ENCODE data around the gene GLCCI1.

The GLCCI1 gene

DNA sequence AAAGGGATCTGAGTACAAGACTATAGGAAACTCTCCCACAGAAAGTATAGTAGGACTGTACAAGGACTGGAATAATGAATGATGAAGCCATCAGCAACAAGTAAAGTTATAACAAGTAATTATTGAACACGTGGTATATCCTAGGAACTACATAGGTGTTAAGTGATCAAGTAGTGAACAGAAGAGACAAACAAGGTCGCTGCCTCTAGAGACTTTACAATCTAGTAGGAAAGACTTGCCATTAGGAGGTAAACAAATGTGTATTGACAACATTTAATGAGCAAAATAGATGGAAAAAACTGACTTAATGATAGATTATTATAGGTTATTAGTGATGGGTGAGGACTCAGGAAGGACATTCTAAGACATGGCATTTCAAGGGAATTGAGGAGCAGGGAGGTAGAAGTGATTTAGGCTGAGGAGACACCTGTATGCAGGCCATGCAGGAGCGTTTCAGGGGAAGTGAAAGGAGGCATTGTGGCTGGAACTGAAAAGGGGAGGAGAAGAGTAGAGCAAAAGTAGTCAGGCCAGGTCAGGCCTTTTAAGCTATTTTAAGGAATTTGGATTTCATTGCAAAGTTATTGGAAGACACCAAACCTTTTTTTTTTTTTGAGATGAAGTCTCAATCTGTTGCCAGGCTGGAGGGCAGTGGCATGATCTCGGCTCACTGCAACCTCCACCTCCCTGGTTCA, 8.5 kb upstream of the GLCCI1 start:
- H3K4me1 ChIP-seq (ENCODE audit: control insufficient read depth, insufficient read depth, low read length): no peaks in the 10 kb centered on the region
- H3K9me3 ChIP-seq (ENCODE audit: control insufficient read depth, low read length): no peaks in the 10 kb centered on the region
- WGBS, 2 experiments: 94% methylated on average over 4 of the region's 4 CpGs
- no peaks in the 10 kb centered on the region for H3K27me3 ChIP-seq (ENCODE audit: control insufficient read depth, insufficient read depth, low read length, poor library complexity, severe bottlenecking)
- no peaks in the 10 kb centered on the region for H3K36me3 ChIP-seq (ENCODE audit: control insufficient read depth, insufficient read depth, low read length)
- no peak overlapping the region for H3K27ac ChIP-seq (ENCODE audit: insufficient read depth, low read depth, low read length, poor library complexity, severe bottlenecking)
- H3K4me3 ChIP-seq (ENCODE audit: insufficient read depth, low read depth, low read length): no peak overlapping the region

DNA sequence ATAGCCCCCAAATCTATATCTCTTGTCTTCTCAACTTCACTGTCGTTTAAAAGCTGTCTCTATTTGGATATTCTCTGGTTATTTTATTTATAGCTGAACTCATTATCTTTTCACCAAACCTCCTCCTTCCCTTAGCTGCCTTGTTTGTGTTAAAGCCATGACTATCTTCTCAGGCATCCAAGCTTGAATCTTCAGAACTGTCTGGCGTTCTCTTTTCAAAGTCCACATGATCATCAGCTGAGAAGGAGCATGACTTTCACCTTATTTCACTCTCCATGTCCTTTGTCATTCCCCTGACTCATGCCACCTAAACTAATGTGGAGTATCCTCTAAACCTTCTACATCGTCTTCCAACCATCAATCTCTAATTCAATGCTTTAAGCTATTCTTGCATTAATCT, 5.7 kb upstream of the GLCCI1 start:
- H3K27me3 ChIP-seq (ENCODE audit: control insufficient read depth, insufficient read depth, low read length, poor library complexity, severe bottlenecking): no peaks in the 10 kb centered on the region
- WGBS, 2 experiments: 86 to 91% methylated on average over 3 of the region's 3 CpGs
- no peak overlapping the region for H3K27ac ChIP-seq (ENCODE audit: insufficient read depth, low read depth, low read length, poor library complexity, severe bottlenecking)
- H3K4me1 ChIP-seq (ENCODE audit: control insufficient read depth, insufficient read depth, low read length): no peaks in the 10 kb centered on the region
- H3K36me3 ChIP-seq (ENCODE audit: control insufficient read depth, insufficient read depth, low read length): no peaks in the 10 kb centered on the region
- no peak overlapping the region for H3K4me3 ChIP-seq (ENCODE audit: insufficient read depth, low read depth, low read length)
- no peaks in the 10 kb centered on the region for H3K9me3 ChIP-seq (ENCODE audit: control insufficient read depth, low read length)

DNA sequence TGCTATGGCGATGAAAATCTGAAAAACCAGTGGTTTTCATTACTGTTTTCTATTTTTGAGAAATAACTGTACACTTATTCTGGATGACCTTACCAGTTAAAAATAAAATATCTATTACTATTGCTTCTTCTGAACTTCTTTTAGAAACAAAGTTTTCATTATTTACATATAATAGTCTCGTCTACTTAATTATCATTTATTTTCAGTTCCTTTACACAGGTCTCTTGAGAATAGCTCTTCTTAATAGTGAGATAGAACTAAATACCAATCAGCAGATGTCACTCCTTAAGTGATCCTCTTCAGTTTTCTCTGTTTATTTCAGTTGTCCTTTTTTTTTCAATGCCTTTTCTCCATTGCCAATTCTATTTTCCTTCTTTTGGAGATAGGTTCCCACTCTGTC, 4.3 kb upstream of the GLCCI1 start:
- no peak overlapping the region for H3K27ac ChIP-seq (ENCODE audit: insufficient read depth, low read depth, low read length, poor library complexity, severe bottlenecking)
- WGBS, 2 experiments: 96 to 100% methylated on average over 1 to 2 of the region's 2 CpGs

DNA sequence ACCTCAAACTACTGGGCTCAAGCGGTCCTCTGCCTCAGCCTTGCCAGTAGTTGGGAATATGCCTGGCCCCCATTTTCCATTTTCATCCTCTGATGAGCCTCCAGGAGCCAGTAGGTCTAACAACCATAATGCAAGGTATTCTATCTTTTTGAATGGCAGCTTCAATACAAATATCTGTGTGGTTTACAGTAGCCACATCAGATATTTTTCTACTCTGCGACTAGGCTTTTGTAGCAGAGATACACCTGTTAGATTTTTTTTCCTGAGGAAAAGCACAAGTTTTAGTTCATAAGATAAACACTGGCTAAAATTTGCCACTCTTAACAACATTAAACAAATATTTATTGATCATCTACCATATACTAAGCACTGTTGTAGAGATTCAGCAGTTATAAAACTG, 3.9 kb upstream of the GLCCI1 start:
- WGBS, 2 experiments: 87 to 93% methylated on average over 2 of the region's 2 CpGs
- no peaks in the 10 kb centered on the region for H3K9me3 ChIP-seq (ENCODE audit: control insufficient read depth, low read length)
- H3K4me1 ChIP-seq (ENCODE audit: control insufficient read depth, insufficient read depth, low read length): no peaks in the 10 kb centered on the region
- no peak overlapping the region for H3K4me3 ChIP-seq (ENCODE audit: insufficient read depth, low read depth, low read length)
- no peak overlapping the region for H3K27ac ChIP-seq (ENCODE audit: insufficient read depth, low read depth, low read length, poor library complexity, severe bottlenecking)
- H3K36me3 ChIP-seq (ENCODE audit: control insufficient read depth, insufficient read depth, low read length): no peaks in the 10 kb centered on the region
- H3K27me3 ChIP-seq (ENCODE audit: control insufficient read depth, insufficient read depth, low read length, poor library complexity, severe bottlenecking): no peaks in the 10 kb centered on the region

More for the DNA sequence above, 4.3 kb upstream of the GLCCI1 start:
- Histone ChIP-seq H3K36me3 (ENCODE audit: control insufficient read depth, insufficient read depth, low read length) (no peaks in the 10 kb centered on the region), H3K27me3 (ENCODE audit: control insufficient read depth, insufficient read depth, low read length, poor library complexity, severe bottlenecking) (no peaks in the 10 kb centered on the region), H3K4me1 (ENCODE audit: control insufficient read depth, insufficient read depth, low read length) (no peaks in the 10 kb centered on the region), H3K4me3 (ENCODE audit: insufficient read depth, low read depth, low read length) (no peak overlapping the region), H3K9me3 (ENCODE audit: control insufficient read depth, low read length) (no peaks in the 10 kb centered on the region)

DNA sequence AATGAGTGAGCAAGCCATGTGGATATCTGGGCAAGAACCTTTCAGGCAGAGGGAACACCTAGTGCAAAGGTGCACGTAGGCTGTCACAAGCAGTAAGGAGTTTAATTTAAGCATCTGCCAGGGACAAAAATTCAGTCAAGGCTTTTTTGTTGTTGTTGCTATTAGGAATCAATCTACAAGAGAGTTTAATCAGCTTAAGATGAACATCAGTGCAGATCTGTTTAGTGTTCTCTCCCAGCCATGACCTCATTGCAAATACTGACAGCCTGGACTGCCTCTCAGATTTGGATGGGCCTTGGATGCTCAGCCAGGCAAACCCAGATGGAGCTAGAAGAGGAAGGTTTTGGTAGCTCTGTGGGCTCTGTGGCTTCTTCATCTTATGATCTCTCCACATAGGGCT, 3.3 kb upstream of the GLCCI1 start:
- Histone ChIP-seq H3K4me1 (ENCODE audit: control insufficient read depth, insufficient read depth, low read length) (no peaks in the 10 kb centered on the region), H3K36me3 (ENCODE audit: control insufficient read depth, insufficient read depth, low read length) (no peaks in the 10 kb centered on the region), H3K27ac (ENCODE audit: insufficient read depth, low read depth, low read length, poor library complexity, severe bottlenecking) (no peak overlapping the region), H3K9me3 (ENCODE audit: control insufficient read depth, low read length) (no peaks in the 10 kb centered on the region), H3K27me3 (ENCODE audit: control insufficient read depth, insufficient read depth, low read length, poor library complexity, severe bottlenecking) (no peaks in the 10 kb centered on the region), H3K4me3 (ENCODE audit: insufficient read depth, low read depth, low read length) (no peak overlapping the region)
- WGBS, 2 experiments: 90 to 96% methylated on average over 1 of the region's 1 CpG

DNA sequence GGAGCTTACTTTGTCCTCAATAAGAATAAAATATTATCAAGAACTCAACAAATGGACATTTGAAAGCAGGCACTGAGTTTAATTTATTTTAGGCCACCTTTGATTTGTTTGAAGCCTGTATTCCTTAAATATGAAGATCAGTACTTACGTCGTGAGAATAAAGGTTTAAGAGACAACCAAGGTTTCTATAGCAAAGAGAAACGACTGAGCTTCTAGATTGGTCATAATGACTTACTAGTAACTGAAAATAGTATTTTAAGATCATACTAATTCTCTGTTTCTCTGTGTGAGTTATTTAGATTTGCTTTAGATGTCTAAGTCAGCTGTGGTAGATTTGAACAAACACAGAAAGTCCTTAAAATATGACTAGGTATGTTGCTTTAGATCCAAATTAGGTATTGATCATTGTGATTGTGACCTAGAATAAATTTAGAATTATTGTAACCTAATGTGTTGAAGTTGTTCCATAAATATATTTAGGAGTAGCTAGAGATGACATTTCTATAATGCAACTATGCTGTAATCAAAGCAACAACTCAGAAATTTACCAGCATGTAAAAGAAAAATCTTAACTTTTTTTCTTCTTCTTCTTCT, 2.4 kb upstream of the GLCCI1 start:
- WGBS, 2 experiments: 32 to 50% methylated on average over 2 to 3 of the region's 3 CpGs
- Histone ChIP-seq H3K36me3 (ENCODE audit: control insufficient read depth, insufficient read depth, low read length) (no peaks in the 10 kb centered on the region), H3K4me1 (ENCODE audit: control insufficient read depth, insufficient read depth, low read length) (peaks cover 8% of the 10 kb centered on the region), H3K9me3 (ENCODE audit: control insufficient read depth, low read length) (no peaks in the 10 kb centered on the region), H3K4me3 (ENCODE audit: insufficient read depth, low read depth, low read length) (no peak overlapping the region), H3K27ac (ENCODE audit: insufficient read depth, low read depth, low read length, poor library complexity, severe bottlenecking) (no peak overlapping the region), H3K27me3 (ENCODE audit: control insufficient read depth, insufficient read depth, low read length, poor library complexity, severe bottlenecking) (no peaks in the 10 kb centered on the region)

DNA sequence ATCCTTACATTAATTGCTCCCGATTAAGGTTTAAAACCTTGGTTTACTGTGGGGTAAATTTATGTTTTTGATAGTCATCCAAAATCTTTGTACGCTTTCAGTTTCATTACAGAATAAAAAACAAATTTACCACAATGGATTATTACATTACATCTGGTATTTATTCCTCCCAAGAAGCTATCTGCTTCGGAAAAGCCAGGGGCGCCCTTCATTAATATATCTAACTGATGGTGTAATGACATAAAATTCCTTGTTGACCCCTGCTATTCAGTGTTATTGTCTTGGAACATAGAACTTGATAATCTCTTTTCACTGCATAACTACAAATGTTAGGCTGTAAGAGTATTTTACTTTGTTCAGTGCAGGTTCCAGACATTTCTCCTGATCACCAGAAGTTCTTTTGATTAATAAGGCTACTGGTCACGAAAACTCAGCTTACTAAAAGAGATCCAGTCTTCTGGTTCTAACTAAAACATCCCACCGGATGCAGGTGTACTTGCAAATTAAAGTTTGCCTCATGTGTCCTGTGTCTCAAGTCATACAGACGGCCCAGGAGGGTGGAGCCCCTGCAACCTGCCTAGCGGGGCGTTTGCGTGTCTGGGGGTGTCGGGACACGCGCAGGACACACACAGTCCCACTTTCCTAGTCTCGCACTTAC, 581 bp upstream of the GLCCI1 start:
- no peaks in the 10 kb centered on the region for H3K36me3 ChIP-seq (ENCODE audit: control insufficient read depth, insufficient read depth, low read length)
- WGBS, 2 experiments: 17 to 18% methylated on average over 12 to 13 of the region's 14 CpGs

DNA sequence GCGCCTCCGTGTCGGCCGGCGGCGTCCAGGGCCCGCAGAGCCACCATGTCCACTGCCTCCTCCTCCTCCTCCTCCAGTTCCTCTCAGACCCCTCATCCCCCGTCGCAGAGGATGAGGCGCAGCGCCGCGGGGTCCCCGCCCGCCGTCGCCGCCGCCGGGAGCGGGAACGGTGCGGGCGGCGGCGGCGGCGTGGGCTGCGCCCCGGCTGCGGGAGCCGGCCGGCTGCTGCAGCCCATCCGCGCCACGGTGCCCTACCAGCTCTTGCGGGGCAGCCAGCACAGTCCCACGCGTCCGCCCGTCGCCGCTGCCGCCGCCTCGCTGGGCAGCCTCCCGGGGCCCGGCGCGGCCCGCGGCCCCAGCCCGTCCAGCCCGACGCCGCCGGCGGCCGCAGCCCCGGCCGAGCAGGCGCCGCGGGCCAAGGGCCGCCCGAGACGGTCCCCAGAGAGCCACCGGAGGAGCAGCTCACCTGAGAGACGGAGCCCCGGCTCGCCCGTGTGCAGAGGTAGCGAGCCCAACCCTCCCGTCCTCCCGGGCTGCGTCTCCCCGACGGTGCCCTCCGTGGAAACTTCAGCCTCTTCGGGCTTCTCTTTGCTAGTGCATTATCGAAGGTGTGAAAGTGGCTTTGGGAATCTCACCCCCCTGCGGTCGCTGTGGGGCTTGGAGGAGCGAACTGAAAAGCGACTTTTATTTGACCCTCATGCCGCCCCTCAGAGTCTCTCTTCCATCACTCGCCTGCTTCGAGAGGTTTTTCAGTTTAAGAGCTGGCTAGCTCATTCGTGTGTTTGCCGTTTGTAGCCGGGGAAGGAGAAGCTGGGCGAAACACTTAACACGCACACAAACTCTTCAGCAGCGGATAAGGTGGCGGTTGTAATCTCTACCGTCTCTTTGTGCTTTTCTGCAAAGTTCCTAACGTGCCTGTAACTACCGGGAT, 975 bp downstream of the GLCCI1 start:
- no peaks in the 10 kb centered on the region for H3K27me3 ChIP-seq (ENCODE audit: control insufficient read depth, insufficient read depth, low read length, poor library complexity, severe bottlenecking)
- no peaks in the 10 kb centered on the region for H3K9me3 ChIP-seq (ENCODE audit: control insufficient read depth, low read length)
- WGBS, 2 experiments: 0% methylated on average over 98 of the region's 98 CpGs
- peak overlapping the region; percentile 84 for H3K4me3 ChIP-seq (ENCODE audit: insufficient read depth, low read depth, low read length)
- peak overlapping the region; percentile 92 for H3K27ac ChIP-seq (ENCODE audit: insufficient read depth, low read depth, low read length, poor library complexity, severe bottlenecking)
- peaks cover 18% of the 10 kb centered on the region for H3K4me1 ChIP-seq (ENCODE audit: control insufficient read depth, insufficient read depth, low read length)
- no peaks in the 10 kb centered on the region for H3K36me3 ChIP-seq (ENCODE audit: control insufficient read depth, insufficient read depth, low read length)

More for the DNA sequence above, 581 bp upstream of the GLCCI1 start:
- Histone ChIP-seq H3K4me1 (ENCODE audit: control insufficient read depth, insufficient read depth, low read length) (peaks cover 18% of the 10 kb centered on the region), H3K9me3 (ENCODE audit: control insufficient read depth, low read length) (no peaks in the 10 kb centered on the region), H3K4me3 (ENCODE audit: insufficient read depth, low read depth, low read length) (peak overlapping the region; percentile 84), H3K27me3 (ENCODE audit: control insufficient read depth, insufficient read depth, low read length, poor library complexity, severe bottlenecking) (no peaks in the 10 kb centered on the region), H3K27ac (ENCODE audit: insufficient read depth, low read depth, low read length, poor library complexity, severe bottlenecking) (no peak overlapping the region)

DNA sequence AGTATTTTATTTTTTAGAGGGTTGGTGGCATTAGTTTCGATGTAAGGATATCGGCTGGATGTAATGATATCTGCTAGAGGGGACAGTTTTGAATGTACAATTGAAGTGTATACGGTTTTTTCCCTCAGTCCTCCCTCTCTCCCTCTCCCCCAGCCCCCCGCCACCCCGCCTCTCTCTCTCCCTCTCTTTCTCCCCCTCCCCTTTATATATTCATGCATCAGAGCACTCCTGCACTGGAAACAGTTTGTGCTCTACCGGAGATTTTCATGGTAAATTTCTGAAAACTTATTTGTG, 1.6 kb downstream of the GLCCI1 start:
- 0% methylated on average over 2 to 5 of the region's 6 CpGs for WGBS, 2 experiments

More for the DNA sequence above, 1.6 kb downstream of the GLCCI1 start:
- Histone ChIP-seq H3K4me1 (ENCODE audit: control insufficient read depth, insufficient read depth, low read length) (peaks cover 18% of the 10 kb centered on the region), H3K27ac (ENCODE audit: insufficient read depth, low read depth, low read length, poor library complexity, severe bottlenecking) (no peak overlapping the region), H3K9me3 (ENCODE audit: control insufficient read depth, low read length) (no peaks in the 10 kb centered on the region), H3K4me3 (ENCODE audit: insufficient read depth, low read depth, low read length) (peak overlapping the region; percentile 84), H3K36me3 (ENCODE audit: control insufficient read depth, insufficient read depth, low read length) (no peaks in the 10 kb centered on the region), H3K27me3 (ENCODE audit: control insufficient read depth, insufficient read depth, low read length, poor library complexity, severe bottlenecking) (no peaks in the 10 kb centered on the region)

Data from ectodermal cell (in vitro differentiated cells).